ENCODE data around the gene ISL2.

Gene ISL2

GRCh38 chr15:76380249-76380648 lies 43.7 kb downstream of the ISL2 start:
- DNase-seq: no peak

- no peak for DNase-seq
Observed at GRCh38 chr15:76381366-76381765, 44.8 kb downstream of the ISL2 start.

GRCh38 chr15:76382987-76383728 lies 46.6 kb downstream of the ISL2 start:
- DNase-seq: no peak

- no peak for DNase-seq
Observed at GRCh38 chr15:76384409-76384808, 47.8 kb downstream of the ISL2 start.

GRCh38 chr15:76386178-76386577 lies 49.6 kb downstream of the ISL2 start:
- DNase-seq: no peak

- DNase-seq: no peak
Observed at GRCh38 chr15:76386926-76387325, 50.4 kb downstream of the ISL2 start.

- no peak for DNase-seq
Observed at GRCh38 chr15:76390571-76390970, 54.0 kb downstream of the ISL2 start.

- DNase-seq: no peak
Observed at GRCh38 chr15:76391309-76391708, 54.7 kb downstream of the ISL2 start.

- DNase-seq: no peak
Observed at GRCh38 chr15:76391847-76392246, 55.3 kb downstream of the ISL2 start.

All from OCI-M1 (cell line).